Left colon (tissue), 2 donors: ENCODE measurements around the gene OR2K2. TPM values are rescaled to one million over a fixed set of nuclear protein-coding genes. Genes with fewer than 3 reads are reported as not detected.
"Not testable (repeated sequence)": the region's sequence is repeated elsewhere in the genome, so short reads cannot be mapped to it uniquely, and the experiment has no call there.

ENCODE experiments used
- ATAC-seq: fragments of 200-7000 bp; cut with Tn5 transposase; one replicate; pipeline ENCODE4 v1.9.1; 2020; ENCODE audit warnings: mild to moderate bottlenecking, moderate library complexity
- DNase-seq, 2 donors: peaks; one replicate each; pipeline ENCODE4 v3.0.0-alpha.2; 2020
- intact Hi-C, 2 donors: fragments of 100-400 bp; cut with DNase I in 1 of 2; cut with micrococcal nuclease in 1 of 2; formaldehyde crosslinking; loops; one replicate each; pipeline versions ENCODE4 v1.11.2 to v1.14.0; 2022; cut with DNase I, micrococcal nuclease
- total RNA-seq, 2 donors: library from RNA; stranded (reverse); fragmentation: NEBNext Ultra II Directional; extraction: Animal tissue kit (Norgen Biotek cat#: 25700); gene quantifications; one replicate each; pipeline ENCODE4 v1.2.1, GENCODE V29; 2021
- donor health status: DM: no; HTN: no; CAD: no.
- donor health status: DM: yes; HTN: yes; CAD: no.

The OR2K2 gene
- total RNA-seq, 2 donors from 2014 or later: not detected

- intact Hi-C loops: loop anchor here in 1 of 2 donors (5.0 kb wide), 1 partner anchor 662 kb away; no protein-coding TSS in a partner anchor
- ATAC-seq, DNase-seq: not testable (repeated sequence)
Observed at GRCh38 chr9:111299599-111299966, 30.4 kb downstream of the OR2K2 start.

- ATAC-seq (peak; percentile 71), DNase-seq (peak in 1 of 2 donors; percentile 33)
- intact Hi-C loops: loop anchor here in 1 of 2 donors (5.0 kb wide), 1 partner anchor 662 kb away; no protein-coding TSS in a partner anchor
Observed at GRCh38 chr9:111298731-111299598, 31.1 kb downstream of the OR2K2 start.

GRCh38 chr9:111298111-111298510, 31.9 kb downstream of the OR2K2 start:
- DNase-seq: no peak
- ATAC-seq: no peak
- intact Hi-C loops: loop anchor here in 1 of 2 donors (5.0 kb wide), 1 partner anchor 661 kb away; no protein-coding TSS in a partner anchor

- intact Hi-C loops: loop anchor here in 1 of 2 donors (5.0 kb wide), 1 partner anchor 660 kb away; no protein-coding TSS in a partner anchor
- ATAC-seq (no peak), DNase-seq (no peak)
Observed at GRCh38 chr9:111297066-111297824, 32.8 kb downstream of the OR2K2 start.

GRCh38 chr9:111294691-111295451, 35.2 kb downstream of the OR2K2 start:
- ATAC-seq (no peak), DNase-seq (no peak)
- intact Hi-C loops: loop anchor here in 1 of 2 donors (5.0 kb wide), 1 partner anchor 658 kb away; no protein-coding TSS in a partner anchor

GRCh38 chr9:111287127-111287526, 42.9 kb downstream of the OR2K2 start:
- no peak for ATAC-seq
- no peak for DNase-seq
- intact Hi-C loops: no loop called here

- no peak for DNase-seq
- intact Hi-C loops: no loop called here
- no peak for ATAC-seq
Observed at GRCh38 chr9:111284703-111285102, 45.3 kb downstream of the OR2K2 start.

- intact Hi-C loops: no loop called here
- ATAC-seq (no peak), DNase-seq (no peak)
Observed at GRCh38 chr9:111282845-111283244, 47.2 kb downstream of the OR2K2 start.

- ATAC-seq, intact Hi-C loops: not testable (repeated sequence)
Observed at GRCh38 chr9:111280795-111281194, 49.2 kb downstream of the OR2K2 start.

More at GRCh38 chr9:111280795-111281194, 49.2 kb downstream of the OR2K2 start:
- DNase-seq: not testable (repeated sequence)

Other genes with a start within 250 kb of the OR2K2 start
- 10 to 100 TPM; 79.5 to 89.4 TPM for gene ECPAS, start 154.2 kb upstream of the OR2K2 start, total RNA-seq
- 1 to 10 TPM in 1 of 2 donors, under 1 TPM in 1; 0.73 to 2.9 TPM for gene ZNF483, start 195.0 kb upstream of the OR2K2 start, total RNA-seq